Activated CD4-positive, CD25-positive, alpha-beta regulatory T cell treated with anti-CD3 and anti-CD28 coated beads, Interleukin-2, amount 50 U/mL, for 24 hours (primary cell): ENCODE data around the gene GLYATL1B.
"Not testable (repeated sequence)": the region's sequence is repeated elsewhere in the genome, so short reads cannot be mapped to it uniquely, and the experiment has no call there.

Experiments
- ATAC-seq, 2 donors: fragments of 150-1000 bp; cut with Tn5 transposase; one replicate each; pipeline ENCODE4 v1.10.0; 2021; ENCODE audit warnings: mild to moderate bottlenecking in 1 of 2, moderate library complexity in 1 of 2

GLYATL1B gene

DNA sequence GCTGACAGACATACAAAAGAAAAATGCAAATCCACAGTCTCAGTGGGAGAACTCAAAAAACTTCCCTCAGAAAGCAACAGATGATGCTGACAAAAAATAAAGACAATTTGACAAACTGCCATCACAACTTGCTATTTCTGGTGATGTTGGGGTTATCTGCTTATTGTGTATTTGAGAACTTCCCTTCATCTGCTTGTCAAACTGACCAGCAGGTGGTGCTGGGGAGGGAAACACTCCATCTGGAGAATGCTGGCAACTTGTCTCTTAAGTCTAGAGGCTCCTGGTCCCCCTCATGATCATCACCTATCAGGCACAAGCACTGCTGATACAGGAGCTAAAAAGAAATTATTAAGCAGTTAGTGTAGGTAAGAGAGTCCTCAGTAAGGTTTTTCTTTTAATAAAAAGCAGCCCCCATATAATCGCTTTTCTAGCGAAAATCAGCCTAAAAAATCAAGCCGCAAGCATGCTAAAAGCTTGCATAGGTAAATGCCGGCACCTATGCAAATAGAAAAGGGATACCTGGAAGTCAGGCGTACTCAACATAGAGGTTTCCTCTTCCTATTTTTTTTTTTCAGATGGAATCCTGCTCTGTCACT lies 11.1 kb downstream of the GLYATL1B start:
- ATAC-seq, result peak; percentile 49 to 53

DNA sequence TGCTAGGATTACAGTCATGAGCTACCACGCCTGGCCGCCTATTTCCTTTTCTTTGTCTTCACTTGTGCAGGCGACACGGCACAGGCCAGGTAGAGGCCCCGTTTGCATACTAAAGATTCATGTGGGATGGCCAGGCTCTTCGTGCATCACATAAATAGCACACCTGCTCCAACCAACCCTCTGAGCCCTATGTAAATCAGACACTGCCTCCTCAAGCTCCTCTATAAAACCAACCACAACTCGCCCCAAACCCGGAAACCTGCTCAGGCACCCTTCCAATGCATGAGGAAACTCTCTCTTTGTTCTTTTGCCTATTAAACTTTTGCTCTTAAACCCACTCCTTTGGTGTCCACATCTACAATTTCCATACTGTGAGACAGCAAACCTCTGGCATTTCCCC lies 11.8 kb downstream of the GLYATL1B start:
- not testable (repeated sequence) for ATAC-seq

DNA sequence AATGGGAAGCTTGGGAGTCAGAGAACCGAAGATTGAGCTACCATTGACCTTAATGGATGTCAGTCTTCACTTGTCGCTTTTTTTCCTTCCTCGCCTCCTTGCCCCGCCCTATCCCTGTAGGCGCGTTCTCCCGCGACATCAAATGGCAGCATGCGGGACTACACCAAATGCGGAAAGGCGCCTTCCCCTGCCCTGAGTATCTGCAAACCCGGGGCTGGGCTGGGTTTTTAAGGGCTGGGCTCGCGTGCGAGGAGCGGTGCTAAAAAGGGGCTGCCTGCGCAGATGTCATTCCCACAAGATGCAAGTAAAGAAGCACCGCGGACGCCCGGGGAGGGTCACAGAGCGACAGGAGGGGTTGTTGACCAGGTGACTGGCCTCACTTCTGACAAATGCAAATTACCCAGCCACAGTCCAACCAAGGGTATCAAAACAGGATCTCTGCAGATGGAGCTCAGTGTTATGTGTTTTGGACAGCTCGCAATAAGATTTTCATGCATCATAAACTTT lies 16.2 kb downstream of the GLYATL1B start:
- peak; percentile 46 to 59 for ATAC-seq

DNA sequence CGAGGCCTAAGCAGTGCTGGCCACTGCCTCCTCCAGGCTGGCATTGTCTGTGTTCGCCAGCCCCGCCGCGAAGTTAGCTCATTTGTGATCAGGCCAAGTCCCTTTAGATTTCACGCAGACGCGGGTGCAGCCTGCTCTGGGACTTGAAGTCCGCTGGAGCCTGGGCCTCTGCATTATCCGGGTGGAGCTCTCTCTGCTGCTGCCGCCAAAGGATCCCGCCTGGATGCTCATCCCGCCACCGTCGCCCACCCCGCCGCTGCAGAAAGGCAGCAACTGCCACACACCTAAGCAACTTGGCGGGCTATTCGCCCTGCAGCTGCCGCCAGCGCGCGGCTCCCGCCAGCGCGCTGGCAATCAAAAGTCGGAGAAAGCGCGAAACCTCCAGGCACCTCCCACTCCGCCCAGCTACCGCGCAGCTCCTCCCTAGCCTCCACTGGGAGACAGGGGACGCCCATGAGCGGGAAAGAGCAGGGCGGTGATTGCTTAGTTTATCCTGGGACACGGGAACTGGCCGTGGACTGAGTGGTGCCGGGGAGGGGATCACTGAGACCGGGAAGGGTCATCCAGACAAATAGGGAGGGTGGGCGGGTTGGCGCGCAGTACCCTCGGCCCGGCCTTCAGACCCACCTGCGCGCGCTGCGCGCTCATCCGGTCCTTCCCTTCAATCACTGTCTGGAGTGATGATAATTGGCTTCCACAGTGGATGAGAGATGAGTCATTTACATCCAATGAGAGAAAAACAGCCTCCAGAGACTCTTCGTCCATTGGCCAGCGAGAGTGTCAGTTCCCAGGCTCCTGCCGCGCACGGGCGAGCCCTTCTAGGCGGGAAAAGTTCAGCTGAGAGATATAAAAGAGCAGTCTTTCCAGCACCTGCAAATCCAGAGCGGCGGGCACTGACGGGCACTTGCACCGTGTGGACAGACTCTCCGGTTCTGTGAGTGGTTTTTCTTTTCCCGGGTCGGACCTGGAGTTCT lies 20.5 kb downstream of the GLYATL1B start, which contains the start of gene FAM111B:
FAM111B (plus strand) TSS at position 875 of the 974 bp plus-strand sequence. CDS start 2,389 bp downstream, outside the sequence.
- peak; percentile 90 to 91 for ATAC-seq

DNA sequence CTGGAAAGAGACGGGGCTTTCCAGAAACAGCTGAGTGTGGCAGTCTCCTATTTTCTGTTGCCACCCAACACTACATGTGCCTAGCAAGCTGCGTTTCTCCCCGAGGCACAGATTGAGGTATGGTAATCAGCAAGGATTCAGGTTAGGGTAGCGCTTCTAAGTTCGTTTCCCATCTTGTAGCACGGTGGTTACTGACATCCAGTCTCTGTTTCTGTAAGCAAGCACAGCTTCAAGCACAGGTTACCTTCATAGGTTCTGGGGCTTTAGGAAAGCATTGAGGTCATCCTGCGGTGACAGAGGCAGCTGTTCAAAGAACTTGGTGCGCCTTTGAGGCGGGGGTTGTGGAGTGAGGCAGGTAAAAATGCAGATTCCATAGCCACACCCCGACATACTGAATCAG lies 21.6 kb downstream of the GLYATL1B start:
- not testable (repeated sequence) for ATAC-seq

DNA sequence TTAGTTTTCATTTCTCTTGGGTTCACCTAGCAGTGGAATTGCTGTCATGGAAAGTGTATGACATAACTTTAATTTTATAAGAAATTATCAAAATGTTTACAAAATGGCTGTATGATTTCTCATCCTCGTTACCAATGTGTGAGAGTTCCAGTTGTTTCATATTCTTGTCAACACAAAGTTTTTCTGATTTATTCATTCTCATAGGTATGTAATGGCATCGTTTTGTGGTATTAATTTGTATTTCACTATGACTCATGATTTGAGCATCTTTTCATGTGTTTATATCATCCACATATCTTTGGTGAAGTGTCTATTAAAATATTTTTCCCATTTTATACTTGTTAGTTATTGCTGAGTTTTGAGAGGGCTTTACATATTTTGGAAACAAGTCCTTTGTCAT lies 26.4 kb downstream of the GLYATL1B start:
- no peak for ATAC-seq

DNA sequence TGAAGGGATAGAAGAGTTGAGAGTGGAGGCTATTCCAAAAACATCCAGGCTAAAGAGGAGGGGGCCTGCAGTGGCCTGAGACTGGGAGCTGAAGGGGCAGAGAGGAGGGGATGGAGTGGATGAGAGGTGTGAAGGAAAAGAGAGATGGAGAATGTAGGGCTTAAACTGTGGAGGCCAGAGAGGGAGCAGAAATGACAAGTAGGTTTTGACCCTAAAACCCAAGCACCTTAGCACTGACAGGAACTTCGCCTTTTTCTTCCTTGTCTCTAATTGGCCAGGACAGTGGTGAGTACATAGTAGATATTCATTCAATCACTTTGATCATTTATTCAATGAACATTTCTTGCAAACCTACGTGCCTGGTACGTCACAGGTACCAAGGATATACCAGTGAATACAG lies 28.2 kb downstream of the GLYATL1B start:
- ATAC-seq, result no peak

DNA sequence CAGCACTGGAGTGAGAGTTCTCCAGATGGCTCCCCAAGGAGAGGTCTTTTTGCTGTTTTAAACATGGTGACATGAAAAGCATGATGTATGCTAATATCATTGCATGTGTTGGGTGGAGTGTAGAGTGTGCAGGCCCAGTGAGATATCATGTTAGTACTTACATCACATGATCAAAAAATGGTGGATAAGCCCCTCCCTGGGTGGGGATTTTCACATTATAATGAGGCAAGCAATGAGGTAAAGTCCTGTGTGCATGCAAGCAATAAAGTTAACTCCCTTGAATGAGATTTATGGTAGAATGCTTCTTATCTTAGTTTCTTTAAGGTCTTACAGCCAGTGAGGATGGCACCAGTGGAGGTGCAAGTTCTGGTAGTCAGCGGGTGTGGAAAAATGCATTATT lies 29.4 kb downstream of the GLYATL1B start:
- ATAC-seq, result no peak

DNA sequence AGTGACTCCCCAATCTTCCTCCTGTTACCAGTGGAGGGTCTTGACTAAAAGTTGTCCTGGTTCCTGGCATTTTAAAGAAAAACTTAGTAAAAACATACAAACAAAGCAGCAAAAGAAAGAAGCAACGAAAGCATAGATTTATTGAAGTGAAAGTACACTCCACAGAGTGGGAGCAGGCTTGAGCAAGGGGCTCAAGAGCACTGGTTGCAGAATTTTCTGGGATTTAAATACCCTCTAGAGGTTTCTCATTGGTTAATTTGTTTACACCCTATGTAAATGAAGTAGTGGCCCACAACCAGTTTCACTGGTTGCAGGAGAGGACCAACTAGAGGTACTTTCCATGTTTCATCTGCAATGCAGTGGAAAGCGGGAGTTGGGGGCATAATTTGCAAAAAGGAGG lies 31.7 kb downstream of the GLYATL1B start:
- no peak for ATAC-seq

DNA sequence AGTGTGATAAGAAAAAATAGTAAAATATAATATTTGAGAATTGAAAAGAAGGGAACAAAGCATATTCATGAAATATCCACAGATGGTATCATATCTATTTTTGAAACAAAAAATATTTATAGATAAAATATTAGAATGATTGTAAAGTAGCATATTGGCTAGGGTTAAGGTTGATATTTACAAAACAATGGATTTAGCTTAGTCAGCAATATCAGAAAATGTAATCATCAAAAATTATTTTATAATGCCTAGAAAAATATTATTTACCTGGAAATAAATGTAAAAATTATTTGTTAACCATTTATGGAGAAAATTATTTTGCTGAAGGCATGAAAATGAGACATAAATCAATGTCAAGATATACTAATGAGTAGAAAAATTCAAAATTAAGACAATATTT lies 33.7 kb downstream of the GLYATL1B start:
- ATAC-seq, result no peak

DNA sequence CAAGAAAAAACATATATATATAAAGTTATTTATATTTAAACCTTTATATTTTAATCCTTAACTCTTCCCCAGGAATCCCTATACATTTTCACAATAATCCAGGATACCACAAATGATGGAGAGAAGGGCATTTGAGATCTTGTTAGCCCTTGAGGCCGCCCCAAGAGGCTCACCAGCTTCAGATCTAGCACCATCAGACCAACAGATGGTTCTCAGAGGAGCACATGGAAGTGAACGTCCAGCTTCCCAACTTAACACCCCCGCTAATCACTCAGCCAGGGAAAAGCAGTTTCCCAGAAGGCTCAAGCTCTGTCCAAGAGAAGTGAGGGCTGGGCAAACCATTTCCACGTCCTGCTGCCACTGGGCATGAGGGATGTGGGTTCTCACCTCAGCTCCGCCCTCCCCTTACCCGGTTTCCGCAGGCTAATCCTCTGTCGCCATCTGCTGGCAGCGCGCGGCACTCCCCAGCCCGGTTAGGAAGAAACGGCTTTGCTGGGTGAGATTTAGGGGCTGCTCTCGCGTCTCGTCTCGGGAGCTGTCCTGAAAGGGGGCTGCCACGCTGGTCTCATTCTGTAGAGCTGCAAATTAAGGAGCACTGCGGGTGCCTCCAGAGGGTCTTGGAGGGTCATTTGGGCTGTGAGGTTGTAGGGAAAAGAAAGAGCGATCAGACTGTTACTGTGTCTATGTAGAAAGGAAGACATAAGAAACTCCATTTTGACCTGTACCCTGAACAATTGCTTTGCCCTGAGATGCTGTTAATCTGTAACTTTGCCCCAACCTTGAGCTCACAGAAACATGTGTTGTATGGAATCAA lies 49.7 kb downstream of the GLYATL1B start:
- ATAC-seq, result peak; percentile 97 to 100

DNA sequence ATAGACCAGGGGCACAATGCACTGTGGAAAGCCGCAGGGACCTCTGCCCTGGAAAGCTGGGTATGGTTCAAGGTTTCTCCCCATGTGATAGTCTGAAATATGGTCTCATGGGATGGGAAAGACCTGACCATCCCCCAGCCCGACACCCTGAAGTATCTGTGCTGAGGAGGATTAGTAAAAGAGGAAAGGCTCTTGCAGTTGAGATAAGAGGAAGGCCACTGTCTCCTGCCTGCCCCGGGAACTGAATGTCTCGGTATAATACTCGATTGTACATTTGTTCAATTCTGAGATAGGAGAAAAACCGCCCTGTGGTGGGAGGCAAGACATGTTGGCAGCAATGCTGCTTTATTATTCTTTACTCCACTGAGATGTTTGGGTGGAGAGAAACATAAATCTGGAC lies 50.4 kb downstream of the GLYATL1B start:
- not testable (repeated sequence) for ATAC-seq

DNA sequence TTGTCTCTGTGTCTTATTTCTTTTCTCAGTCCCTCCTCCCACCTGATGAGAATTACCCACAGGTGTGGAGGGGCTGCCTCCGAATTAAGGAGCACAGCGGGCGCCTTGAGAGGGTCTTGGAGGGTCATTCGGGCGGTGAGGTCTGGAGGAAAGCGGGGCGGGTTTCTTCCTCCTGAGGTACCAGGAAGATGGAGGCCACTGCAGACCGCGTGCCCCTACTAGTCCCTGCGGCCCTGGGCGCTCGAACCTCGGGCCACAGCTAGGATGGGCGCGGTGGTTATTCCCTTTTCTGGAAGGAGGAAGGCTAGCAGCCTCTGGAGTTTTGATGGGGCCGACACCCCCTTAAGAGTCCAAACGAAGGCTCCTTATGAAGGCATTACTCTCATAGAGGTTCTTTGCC lies 51.1 kb downstream of the GLYATL1B start:
- ATAC-seq, result no peak

DNA sequence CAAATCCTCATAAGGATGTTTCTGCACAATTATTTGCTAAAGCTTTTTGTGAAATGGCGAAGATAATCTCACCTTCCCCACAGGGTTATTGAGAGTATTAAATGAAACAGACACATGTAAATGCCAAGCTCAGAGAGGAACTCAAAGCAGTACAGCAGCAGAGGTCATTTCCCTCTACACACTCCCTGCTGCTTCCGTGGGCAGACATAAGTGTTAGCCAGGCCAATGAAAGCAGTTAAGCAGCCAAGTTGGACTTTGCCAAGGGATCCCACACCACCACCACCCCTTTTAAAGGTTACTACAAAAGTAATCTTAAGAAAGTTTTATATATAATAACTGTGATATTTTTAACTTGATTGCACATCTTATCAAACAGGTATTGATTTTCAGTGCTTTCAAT lies 52.5 kb downstream of the GLYATL1B start:
- no peak for ATAC-seq

DNA sequence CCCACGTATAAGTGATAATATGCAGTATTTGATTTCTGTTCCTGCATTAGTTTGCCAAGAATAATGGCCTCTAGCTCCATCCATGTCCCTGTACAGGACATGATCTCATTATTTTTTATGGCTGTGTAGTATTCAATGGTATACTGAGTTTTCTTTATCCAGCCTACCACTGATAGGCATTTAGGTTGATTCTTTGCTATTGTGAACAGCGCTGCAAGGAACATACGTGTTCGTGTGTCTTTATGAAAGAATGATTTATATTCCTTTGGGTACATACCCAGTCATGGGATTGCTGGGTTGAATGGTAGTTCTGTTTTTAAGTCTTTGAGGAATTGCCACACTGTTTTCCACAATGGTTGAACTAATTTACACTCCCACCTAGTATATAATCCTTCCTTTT lies 55.1 kb downstream of the GLYATL1B start:
- ATAC-seq, result no peak

DNA sequence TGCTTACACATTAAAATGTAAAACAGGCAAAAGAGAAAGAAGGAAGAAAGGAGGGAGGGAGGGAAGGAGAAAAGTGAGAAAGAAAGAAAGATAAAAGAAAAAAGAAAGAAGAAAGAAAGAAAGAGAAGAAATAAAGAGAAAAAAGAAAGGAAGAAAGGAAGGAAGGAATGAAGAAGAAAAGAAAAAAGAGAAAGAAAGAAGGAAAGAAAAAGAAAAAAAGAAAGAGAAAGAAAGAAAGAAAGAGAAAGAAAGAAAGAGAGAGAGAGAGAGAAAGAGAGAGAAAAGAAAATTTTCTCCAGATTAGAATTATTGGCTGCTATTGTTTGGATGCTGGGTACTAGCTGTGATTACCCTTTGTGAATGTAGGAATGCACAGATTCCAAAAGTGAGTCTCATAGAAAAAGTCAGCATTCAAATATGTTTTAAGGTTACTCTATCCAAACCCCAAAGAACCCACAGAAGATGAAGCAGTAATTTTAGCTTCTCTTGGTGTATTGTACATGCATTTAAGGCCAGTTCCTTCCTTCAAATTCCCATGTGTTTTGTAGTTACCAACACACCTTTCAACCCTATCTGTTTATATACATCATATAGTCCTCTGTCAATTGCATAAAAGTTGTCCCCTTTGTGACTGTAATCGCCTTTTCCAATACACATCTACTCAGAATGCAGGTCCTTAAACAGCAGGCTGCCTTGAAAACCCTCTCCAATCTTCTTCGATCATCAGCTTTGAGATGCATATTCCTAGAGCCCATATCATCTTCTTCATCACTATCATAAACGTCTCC lies 55.8 kb downstream of the GLYATL1B start:
- ATAC-seq, result no peak

DNA sequence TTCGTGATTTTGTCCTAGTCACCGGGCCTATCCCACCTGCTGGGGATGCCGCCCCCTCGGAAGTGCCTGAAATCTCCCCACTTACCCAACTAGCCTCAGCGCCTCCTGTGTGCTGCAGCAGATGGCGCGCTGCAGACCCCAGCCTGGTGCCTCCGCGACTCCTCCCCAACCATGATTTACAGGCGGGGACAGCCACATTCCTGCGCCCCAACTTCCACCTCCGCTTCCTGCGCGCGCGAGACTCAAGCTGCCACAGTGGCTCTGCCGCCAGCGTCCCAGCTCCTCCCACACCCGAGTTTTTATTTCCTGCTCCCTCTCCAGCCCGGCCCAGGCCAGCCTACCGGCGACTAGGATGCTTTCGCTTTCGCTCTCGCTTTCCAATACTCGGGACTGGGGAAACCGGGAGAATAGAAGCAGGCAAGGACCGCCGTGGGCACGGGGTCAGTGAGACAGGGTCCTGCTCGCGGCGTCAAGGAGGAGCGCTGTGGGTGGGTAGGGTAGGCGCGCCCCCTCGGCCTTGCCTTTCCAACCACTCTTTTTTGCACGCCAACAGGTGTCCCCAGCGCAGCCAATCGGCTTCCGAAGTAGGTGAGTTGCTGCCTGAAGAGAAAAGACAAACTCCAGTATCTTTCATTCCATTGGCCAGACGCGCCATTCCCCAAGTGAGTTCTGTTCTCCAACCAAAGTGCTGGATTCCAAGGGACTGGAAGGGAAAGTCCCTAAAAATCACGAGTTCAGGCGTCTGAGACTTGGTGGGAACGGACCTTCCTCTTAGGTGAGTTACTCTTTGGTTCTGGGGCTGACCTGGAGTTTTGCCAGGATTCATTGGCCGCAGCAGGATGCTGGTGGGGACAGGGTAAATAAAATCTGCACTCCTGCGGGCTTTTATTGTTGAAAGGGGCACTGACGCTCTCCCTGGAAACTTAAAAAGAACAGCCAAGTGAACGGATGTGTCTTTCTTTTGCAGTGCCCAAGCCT lies 56.7 kb downstream of the GLYATL1B start, which contains the start of gene FAM111A:
FAM111A (plus strand) TSS at position 327 of the 978 bp plus-strand sequence. CDS start 6,017 bp downstream, outside the sequence.
- peak; percentile 82 to 84 for ATAC-seq

DNA sequence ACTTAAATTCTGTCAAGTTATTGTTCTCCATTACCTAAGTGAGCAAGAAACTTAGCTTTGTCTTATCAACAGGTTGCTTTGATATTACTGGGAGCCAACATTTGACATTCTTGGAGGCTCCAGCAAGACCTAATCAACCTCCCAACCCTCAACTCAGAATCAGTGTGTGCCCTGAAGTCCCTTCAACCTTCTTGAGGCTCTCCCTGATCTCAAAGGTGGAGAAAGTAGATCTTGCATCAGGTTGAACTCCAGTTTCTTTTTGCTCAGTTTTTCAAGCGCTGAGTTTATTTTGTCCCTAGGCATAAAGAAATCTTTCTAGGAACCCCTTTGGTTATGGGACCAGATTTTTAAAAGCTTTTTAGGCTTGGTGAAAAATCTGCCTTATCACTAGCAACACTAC lies 58.0 kb downstream of the GLYATL1B start:
- no peak for ATAC-seq
